GM21619 (cell line): ENCODE results near the gene ERO1B.
"Not testable (repeated sequence)": the region's sequence is repeated elsewhere in the genome, so short reads cannot be mapped to it uniquely, and the experiment has no call there.

ENCODE experiments used
- ATAC-seq: cut with Tn5 transposase; IDR thresholded peaks from one replicate; pipeline ENCODE4 v1.9.1; 2021; ENCODE audit not compliant: unreplicated experiment

Gene ERO1B, protein sequence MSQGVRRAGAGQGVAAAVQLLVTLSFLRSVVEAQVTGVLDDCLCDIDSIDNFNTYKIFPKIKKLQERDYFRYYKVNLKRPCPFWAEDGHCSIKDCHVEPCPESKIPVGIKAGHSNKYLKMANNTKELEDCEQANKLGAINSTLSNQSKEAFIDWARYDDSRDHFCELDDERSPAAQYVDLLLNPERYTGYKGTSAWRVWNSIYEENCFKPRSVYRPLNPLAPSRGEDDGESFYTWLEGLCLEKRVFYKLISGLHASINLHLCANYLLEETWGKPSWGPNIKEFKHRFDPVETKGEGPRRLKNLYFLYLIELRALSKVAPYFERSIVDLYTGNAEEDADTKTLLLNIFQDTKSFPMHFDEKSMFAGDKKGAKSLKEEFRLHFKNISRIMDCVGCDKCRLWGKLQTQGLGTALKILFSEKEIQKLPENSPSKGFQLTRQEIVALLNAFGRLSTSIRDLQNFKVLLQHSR

DNA sequence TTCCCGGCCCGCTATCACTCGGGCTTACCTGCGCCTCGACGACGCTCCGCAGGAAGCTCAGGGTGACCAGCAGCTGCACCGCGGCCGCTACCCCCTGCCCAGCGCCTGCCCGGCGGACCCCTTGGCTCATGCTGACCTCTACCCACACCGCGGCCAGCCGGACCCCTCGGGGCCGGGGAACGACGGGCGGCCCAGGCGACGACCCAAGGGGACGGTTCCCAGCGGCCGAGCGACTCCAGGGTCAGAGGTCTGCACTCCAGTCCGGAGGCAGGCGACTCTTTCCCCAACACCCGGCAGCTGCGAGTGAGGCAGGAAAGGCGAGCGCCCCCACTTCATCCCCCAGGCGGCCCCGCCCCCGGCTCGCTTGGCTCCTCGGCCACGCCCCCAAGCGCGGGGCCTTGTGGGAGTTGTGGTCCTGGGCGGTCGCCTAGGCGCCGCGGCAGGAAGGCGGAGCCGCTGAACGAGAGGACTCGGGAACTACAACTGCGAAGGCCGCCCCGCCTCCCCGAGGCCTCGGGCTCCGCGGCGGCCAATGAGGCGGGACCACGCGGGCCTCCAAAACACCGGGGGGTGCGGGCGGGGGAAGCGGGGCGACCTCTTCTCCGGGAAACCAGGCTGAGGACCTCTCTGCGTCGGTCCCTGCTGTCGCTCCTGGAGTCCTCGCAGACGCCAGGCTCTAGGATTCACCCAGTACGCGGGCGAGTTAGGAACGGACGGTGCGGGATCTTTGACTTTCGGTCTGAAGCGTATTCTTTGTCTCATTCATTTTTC, at the start of gene ERO1B:
ERO1B (minus strand) TSS at position 305 of the 771 bp plus-strand sequence; CDS start at position 130, 175 bp downstream.
- ATAC-seq, result peak; percentile 76

DNA sequence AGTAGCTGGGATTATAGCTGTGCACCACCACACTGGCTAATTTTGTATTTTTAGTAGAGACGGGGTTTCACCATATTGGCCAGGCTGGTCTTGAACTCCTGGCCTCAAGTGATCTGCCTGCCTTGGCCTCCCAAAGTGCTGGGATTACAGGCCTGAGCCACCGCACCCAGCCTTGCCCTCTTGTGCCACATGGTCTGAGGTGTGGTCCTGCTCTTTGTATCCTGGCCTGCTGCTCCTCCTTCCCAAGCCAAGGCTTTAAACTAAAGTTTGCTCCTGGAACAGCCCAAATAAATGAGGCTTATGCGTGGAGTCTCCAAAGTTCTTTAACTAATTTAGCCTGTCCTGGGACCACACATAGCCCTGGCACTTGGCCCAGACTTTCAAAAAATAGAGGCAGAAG, 49.7 kb upstream of the ERO1B start:
- ATAC-seq, result not testable (repeated sequence)

DNA sequence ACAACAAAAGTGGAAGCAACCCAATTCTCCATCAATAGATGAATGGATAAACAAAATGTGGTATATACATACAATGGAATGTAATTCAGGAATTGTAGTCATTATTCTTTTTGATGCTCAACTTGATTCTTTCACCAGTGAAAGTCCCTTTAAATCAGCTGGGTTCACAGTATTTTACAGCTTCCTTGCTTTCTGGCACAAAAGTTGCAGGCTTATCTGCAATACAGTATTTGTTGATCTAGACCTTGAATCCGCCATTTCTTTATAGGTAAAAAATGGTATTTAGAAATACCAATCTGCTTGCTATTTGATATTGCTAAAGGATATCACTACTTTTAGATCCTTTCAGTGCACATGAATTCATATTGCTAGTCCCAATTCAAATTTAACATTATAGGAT, 44.7 kb upstream of the ERO1B start:
- no peak for ATAC-seq

DNA sequence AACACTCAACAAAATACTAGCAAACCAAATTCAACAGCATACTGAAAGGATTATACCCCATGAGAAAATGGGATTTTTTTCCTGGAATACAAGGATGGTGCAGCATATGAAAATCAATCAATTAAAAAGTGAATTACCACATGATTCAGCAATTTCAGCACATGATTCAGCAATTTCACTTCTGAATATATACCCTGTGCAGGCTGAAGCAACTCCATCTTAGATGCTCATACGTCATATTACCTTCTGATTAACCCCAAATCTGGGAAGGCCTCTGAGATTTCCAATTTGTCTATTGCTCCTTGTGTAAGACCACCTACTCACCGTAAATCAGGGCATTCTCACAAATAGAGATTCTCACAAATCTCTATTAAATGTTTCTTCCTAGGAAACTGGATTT, 43.8 kb upstream of the ERO1B start:
- ATAC-seq, result no peak

DNA sequence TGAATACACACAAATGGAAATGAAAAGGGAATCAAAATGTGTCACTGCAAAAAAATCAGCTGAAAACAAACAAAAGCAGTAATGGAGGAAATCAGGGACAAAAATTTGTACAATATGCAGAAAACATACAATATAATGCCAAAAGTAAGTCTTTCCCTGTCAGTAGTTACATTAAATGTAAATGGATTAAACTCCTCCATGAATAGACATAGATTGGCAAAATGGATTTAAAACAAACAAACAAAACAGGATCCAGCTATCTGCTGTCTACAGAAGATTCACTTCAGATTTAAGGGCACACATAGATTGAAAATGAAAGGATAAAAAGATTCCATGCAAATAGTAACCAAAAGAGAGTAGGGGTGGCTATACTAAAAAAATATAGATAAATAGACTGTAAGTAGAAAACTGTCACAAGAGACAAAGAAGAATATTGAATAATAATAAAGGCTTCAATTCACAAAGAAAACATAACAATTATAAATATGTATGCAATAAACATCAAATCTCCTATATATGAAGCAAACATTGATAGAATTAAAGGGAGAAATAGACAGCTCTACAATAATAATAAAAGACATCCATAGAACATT, 42.2 kb upstream of the ERO1B start:
- ATAC-seq, result no peak

DNA sequence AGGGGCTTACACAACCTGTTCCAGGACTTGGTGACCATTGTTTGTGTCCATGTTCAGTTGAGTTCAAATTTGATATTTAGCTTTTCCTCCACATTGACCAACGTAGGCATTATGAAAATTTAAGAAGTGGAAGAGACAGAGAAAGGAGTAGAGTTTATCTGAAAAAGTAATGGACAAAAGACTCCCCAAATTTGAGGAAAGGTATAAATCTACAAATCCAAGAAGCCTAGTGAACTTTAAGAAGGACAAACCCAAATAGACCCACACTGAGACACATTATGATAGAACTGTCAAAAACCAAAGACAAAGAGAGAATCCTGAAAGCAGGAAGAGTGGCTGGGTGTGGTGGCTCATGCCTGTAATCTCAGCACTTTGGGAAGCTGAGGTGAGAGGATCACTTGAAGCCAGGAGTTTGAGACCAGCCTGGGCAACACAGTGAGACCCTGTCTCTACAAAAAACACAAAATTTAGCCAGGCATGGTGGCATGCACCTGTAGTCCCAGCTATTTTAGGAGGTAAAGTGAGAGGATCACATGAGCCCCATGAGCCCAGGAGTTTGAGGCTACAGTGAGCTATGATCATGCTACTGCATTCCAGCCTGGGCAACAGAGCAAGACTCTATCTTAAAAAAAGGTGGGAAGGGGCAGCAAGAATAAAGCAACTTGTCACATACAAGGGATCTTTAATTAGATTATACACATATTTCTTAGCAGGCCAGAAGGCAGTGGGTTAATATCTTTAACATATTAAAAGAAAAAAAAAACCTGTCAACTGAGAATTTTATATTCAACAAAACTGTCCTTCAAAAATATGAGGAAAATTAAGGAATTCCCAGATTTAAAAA, 41.0 kb upstream of the ERO1B start:
- no peak for ATAC-seq

DNA sequence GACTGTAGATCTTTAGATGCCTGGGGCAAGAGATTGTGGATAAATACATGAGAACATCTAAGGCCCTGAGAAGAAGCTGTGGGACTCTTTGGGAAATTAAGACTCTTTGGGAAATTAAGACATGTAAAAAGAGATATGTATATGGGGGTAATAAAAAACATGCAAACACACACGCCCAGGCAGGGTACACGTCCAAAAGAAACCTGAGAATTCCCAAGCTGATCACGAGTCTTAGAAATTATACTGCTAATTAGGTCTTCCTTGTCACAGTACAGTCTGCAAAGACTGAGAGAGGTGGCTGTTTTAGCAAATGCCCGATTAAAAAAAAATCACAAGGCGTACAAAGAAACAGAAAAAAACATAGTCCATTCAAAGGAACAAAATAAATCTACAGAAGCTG, 39.3 kb upstream of the ERO1B start:
- no peak for ATAC-seq

DNA sequence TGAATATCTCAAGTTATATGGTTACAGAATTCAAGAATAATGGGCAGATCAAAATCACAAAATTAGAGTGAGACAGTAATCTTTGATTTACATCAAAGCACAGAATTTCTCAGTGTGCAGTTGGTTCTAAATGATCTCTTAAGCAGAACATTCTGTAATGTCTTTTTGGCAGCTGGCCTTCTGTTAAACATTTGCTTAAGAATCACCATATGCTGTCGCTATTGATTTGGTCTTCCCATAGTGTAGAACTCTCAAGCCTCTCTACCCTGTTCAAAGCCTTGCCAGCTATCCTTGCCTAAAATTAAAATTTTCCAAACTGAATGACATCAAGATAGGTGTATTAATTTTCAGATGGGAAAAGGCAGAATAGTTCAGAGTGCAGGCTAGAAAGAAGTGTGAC, 38.9 kb upstream of the ERO1B start:
- no peak for ATAC-seq

DNA sequence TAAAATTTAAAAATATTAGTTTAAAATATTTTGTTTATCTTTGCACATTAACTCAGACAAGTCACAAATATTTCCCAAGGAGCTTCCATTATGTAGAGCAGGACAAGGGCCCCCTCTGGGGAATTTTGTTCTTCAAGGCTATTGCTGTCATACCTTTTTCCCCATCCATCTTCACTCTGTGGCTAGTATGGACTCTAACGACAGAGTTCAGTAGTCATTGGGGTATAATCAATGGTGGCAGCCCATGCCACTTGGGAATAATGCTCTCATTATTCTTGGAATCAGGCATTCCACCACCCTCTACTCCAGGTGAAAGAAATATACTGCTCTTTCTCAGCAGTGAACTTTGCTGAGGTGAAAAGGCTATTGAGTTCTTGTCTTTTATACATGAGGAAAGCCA, 38.5 kb upstream of the ERO1B start:
- ATAC-seq, result no peak

DNA sequence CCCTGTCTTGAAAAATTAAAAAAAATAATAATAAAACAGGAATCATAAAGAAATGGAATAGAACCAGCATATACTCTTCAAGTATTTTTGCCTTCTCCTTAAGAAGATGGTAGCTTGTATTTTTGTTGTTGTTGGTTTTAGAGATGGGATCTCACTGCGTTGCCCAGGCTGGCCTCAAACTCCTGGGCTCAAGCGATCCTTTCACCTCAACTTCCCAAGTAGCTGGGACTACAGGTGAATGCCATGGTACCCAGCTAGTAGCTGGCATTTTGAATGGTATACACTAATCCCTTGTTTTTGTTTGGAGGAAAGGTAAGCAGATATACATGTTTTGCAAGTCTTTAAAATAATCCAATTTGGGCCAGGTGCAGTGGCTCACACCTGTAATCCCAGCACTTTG, 34.7 kb upstream of the ERO1B start:
- ATAC-seq, result no peak

DNA sequence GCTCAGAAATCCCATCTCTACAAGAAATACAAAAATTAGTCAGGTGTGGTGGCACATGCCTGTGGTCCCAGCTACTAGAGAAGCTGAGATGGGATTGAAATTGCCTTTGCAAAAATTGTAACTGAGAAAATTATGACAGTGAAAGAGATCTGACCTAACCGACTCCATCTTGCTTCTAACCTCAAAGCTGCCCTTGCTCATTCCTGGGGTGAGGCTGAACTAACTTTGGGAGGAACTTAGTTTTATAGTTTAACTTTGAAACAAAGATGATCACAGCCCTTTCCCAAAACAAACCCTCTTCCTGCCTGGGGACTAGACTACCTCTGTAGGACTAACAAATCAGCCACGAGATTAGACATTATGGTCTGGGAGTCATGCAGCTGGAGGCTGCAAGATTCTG, 33.8 kb upstream of the ERO1B start:
- ATAC-seq, result no peak

DNA sequence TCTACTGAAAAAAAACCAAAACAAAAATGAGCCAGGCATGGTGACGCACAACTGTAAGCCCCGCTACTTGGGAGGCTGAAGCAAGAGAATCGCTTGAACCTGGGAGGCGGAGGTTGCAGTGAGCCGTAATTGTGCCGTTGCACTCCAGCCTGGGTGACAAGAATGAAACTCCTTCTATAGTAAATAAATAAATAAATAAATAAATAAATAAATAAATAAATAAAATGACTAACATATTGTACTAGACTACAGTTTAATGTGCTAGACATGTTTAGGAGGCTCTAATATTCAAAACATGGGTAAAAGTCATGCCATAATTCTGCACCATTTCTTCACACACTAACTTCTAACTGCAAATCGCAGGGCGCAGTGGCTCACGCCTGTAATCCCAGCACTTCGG, 33.3 kb upstream of the ERO1B start:
- ATAC-seq, result no peak

DNA sequence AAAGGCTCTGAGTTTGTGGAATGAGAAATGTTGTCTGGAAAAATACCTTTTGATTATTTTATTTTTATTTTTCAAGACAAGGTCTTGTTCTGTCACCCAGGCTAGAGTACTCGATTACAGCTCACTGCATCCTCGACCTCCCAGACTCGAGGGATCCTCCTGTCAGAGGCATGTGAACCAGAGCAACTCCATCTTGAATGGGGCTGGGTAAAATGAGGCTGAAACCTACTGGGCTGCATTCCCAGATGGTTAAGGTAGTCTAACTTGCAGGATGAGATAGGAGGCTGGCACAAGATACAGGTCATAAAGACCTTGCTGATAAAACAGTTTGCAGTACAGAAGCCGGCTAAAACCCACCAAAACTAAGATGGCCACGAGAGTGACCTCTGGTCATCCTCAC, 32.3 kb upstream of the ERO1B start:
- ATAC-seq, result not testable (repeated sequence)

DNA sequence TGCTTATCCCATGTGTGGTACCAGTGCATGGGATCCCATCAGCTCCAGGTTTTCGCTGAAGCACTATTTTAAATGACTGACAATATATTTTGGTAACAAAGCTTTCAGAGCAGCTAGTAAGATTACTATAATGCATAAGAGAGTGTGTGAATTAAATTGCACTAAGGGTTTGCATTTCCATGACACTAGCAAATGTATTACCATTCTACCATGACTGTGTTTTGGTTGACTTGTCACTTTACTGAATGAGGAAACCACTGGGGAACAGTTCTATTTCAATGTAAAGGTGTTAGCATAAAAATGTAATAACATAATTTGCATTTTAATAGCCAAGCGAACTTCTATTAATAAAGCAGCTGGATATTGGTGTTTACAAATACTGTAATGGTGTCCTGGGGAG, 31.7 kb upstream of the ERO1B start:
- ATAC-seq, result no peak

DNA sequence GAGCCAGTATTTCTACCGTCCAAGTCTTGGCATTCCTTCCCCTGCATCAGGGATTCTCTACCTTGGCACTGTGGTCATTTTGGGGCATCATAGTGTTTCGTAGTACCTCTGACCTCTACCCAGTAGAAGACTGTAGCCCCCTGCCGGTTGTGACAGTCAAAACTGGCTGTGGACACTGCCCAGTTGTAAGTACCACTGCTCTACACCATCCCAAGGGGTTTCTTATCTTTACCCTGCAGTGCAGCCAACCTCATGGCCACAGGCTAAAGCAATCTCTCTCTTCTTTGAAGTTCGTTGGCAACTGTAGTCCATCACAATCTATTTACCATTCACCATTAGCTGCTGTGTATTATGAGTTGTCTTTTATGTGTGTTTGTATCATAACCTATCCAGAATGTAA, 29.3 kb upstream of the ERO1B start:
- ATAC-seq, result no peak

DNA sequence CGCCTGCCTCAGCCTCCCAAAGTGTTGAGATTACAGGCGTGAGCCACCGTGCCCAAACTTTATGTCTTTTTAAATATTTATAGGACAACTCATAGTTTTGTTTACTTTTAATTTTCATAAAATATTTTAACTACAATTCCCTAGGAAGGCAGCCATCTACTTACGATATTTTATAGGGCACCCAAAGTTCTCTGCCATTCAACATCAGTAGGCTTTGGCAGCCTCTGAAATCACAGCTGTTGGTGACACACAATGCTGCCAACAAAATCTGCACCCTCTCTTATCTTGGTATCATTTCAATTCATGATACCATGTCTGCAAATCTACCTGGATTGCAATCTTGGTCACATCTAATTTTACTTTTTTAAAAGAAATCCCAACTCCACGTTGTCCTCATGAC, 27.1 kb upstream of the ERO1B start:
- ATAC-seq, result no peak

DNA sequence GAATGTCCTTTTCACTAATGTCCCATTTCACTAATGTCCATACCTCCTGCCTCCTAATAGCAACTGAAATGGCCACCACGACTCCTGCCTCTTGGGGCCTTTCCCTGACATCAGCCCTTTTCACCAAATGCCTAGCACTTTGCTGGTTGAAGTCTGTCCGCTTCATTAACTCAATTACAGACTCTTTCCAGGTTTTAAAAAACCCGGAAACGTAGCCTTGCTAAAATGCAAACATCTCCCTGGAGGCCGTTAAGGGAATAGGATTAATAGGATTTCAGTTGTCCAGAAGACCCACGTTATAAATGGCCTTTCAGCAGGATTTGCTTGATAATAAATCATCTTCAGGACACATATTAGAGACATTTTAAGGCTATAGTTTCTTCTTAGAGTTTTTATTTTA, 25.7 kb upstream of the ERO1B start:
- no peak for ATAC-seq

DNA sequence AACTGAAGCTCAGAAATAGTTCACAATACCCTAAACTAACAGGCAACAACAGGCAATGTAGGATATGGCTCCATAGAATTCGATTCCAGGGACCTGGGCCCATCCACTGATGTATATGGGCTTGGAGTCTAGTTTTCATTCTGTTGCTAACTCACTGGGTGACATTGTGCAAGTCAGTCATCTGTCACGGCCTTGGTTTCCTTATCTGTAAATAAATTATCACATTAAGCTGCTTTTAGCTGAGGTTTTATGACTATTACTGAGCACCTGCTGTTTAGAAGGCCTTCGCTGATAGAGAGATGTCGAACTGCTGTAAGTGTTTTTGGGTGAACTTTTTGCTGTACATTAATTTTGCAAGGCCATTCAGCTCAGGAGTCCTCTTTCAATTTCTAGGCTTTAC, 22.9 kb upstream of the ERO1B start:
- ATAC-seq, result no peak

DNA sequence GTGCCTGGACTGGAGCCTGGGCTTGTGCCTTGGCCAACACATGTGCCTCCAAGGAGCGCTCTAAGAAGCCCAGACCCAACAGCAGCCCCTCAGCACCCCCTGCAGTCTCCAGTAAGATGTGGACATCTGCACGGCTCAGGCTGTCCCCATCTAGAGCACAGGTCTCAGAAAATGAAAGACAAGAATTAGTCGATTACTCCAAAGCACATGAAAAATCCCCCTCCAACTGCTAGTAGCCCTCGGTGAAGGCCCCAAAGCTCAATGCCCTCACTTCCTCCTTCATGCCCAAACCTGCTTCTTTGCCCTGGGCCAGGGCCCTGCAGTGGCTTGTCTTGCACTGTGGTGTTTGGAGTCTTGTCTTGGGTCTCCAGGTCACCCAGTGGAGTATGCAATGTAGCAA, 21.9 kb upstream of the ERO1B start:
- ATAC-seq, result peak; percentile 62

DNA sequence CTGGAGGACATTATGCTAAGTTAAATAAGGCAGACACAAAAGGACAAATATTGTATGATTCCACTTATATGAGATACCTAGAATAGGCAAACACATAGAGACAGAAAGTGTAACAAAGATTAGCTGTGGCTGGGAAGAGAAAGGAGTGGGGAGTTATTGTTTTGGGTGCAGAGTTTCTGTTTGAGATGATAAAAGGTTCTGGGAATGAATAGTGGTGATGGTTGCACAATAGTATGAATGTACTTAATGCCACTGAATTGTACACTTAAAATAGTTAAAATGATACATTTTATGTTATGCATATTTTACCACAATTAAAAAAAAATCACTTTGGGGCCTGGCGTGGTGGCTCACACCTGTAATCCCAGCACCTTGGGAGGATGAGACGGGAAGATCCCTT, 21.2 kb upstream of the ERO1B start:
- no peak for ATAC-seq

DNA sequence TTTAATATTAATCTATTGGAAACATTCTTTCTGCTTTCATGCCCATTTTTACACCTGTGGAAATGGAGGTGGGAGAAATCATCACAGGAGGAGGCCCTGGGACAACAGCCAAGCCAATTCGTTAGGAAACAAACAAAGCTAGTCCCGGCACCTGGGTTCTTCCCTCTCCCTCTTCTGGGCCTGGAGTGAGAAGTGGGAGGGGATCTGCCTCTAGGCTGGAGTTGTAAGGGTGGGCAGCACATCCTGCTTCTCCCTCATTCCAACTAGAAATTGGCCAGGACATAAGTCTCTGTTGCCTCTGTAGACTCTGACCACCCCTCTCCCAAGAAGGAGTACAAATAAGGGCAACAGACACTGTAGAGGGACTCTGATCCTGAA, 20.2 kb upstream of the ERO1B start:
- no peak for ATAC-seq
